Common myeloid progenitor, CD34-positive (primary cell): ENCODE data around the gene LAMA4.

Source experiments
- CTCF ChIA-PET: fragments of 350-600 bp; sonication (Branson Sonifier 250); formaldehyde crosslinking; loops from one replicate; lab custom pipeline; 2021; ENCODE audit warnings: antibody characterized with exemption; lab: Charles Lee
- POLR2A ChIA-PET: fragments of 350-600 bp; sonication (Branson Sonifier 250); formaldehyde crosslinking; loops from one replicate; lab custom pipeline; 2021; ENCODE audit warnings: antibody characterized with exemption; lab: Charles Lee
- DNase-seq, 3 donors: peaks; one replicate each; pipeline versions ENCODE4 v3.0.0 to v3.0.0-alpha.2; 2013
- H3K27ac ChIP-seq, 2 experiments: 1 replicate in 1 of 2; 2 replicates in 1 of 2; pipeline ENCODE4 v1.7.0; 2013; ENCODE audit warnings: inconsistent platforms in 2 of 2, low read length in 2 of 2, mild to moderate bottlenecking in 2 of 2, low read depth in 1 of 2, moderate library complexity in 1 of 2; ENCODE audit not compliant: severe bottlenecking in 2 of 2, insufficient read depth in 1 of 2, poor library complexity in 1 of 2
- H3K27me3 ChIP-seq, 5 experiments: replicated peaks in 2 of 5; 1 replicate in 3 of 5; 2 replicates in 2 of 5; pipeline versions ENCODE4 v1.6.1 to v1.7.0; 2013; ENCODE audit warnings: low read length in 4 of 5, mild to moderate bottlenecking in 2 of 5, moderate library complexity in 2 of 5, inconsistent platforms in 1 of 5; ENCODE audit not compliant: insufficient read depth in 5 of 5, control insufficient read depth in 4 of 5
- H3K36me3 ChIP-seq, 4 experiments: 1 replicate in 2 of 4; 2 replicates in 2 of 4; pipeline versions ENCODE4 v1.6.1 to v1.7.0; 2013; ENCODE audit warnings: low read length in 3 of 4, control low read depth in 1 of 4, mild to moderate bottlenecking in 1 of 4; ENCODE audit not compliant: control insufficient read depth in 4 of 4, insufficient read depth in 4 of 4
- H3K4me1 ChIP-seq, 4 experiments: 1 replicate in 3 of 4; 2 replicates in 1 of 4; pipeline versions ENCODE4 v1.6.1 to v1.7.1; 2013; ENCODE audit warnings: low read length in 3 of 4, mild to moderate bottlenecking in 3 of 4, control low read depth in 1 of 4, inconsistent platforms in 1 of 4, moderate library complexity in 1 of 4; ENCODE audit not compliant: control insufficient read depth in 4 of 4, insufficient read depth in 4 of 4; ENCODE audit errors: control extremely low read depth in 1 of 4
- H3K4me3 ChIP-seq, 7 experiments: 1 replicate in 4 of 7; 2 replicates in 3 of 7; pipeline versions ENCODE4 v1.5.1 to v1.7.0; 2013; ENCODE audit warnings: mild to moderate bottlenecking in 7 of 7, low read length in 6 of 7, moderate library complexity in 6 of 7, inconsistent platforms in 2 of 7, low read depth in 2 of 7, control low read depth in 1 of 7; ENCODE audit not compliant: insufficient read depth in 4 of 7, control insufficient read depth in 1 of 7; ENCODE audit errors: extremely low read depth in 1 of 7
- H3K9me3 ChIP-seq, 5 experiments: 1 replicate in 4 of 5; 2 replicates in 1 of 5; pipeline versions ENCODE4 v1.6.1 to v1.7.1; 2013; ENCODE audit warnings: low read length in 4 of 5, mild to moderate bottlenecking in 2 of 5, inconsistent platforms in 1 of 5, low read depth in 1 of 5, moderate library complexity in 1 of 5; ENCODE audit not compliant: control insufficient read depth in 4 of 5, insufficient read depth in 2 of 5; ENCODE audit errors: control extremely low read depth in 1 of 5
- WGBS: methylation state at CpG from one replicate; pipeline ENCODE4 v1.1.5; 2013; ENCODE audit not compliant: insufficient coverage; 5-methylcytosine and 5-hydroxymethylcytosine counted together

LAMA4 gene

DNA sequence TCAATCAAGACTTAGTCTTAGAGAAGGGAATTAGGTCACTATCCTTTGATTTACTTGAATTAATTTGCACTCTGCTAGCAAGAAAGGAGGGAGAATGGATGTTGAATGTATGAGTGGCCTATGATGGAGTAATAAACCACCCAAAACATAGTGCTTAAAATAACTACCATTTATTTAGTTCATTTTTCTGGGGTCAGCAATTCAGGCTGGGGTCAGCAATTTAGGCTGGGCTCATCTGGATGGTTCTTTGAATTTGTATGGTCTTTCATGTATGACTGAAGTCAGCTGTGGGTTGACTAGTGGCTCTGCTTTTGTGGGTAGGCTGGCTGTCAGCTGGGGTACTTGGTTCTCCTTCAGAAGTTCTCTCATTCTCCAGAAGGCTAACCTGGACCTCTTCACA lies 21.0 kb upstream of the LAMA4 start:
- CTCF ChIA-PET = no interaction called here
- Histone ChIP-seq H3K9me3 (no peaks in the 10 kb centered on the region), H3K36me3 (no peaks in the 10 kb centered on the region), H3K27me3 (peaks cover 2 to 21% (median 11%) of the 10 kb centered on the region in 5 experiments), H3K4me1 (no peaks in the 10 kb centered on the region), H3K4me3 (no peak overlapping the region), H3K27ac (no peak overlapping the region)
- POLR2A ChIA-PET = no interaction called here
- no peak for DNase-seq

DNA sequence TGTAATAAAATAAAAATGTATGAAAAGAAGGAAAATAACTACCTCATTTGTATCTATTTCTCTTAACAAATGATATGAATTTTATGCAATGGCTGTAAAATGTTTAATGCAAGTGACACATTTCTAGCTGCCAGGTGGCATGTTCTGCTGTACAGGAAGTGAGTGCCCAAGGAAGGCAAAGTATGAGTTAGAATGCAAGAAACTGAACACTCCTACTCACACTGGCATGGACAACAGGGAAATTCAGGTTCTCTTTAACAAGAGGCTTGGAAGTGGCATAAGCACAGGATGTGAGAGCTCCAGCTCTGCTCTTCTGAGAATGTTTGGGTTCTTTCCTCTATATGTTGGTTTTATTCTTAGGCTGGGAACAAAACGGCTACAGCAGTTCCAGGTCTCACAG lies 20.4 kb upstream of the LAMA4 start:
- DNase-seq = peak in 1 of 3 donors; percentile 8
- no peak overlapping the region for H3K4me3 ChIP-seq
- H3K27me3 ChIP-seq = peaks cover 0 to 18% (median 7%) of the 10 kb centered on the region in 5 experiments
- WGBS = no CpG with 5 or more reads among the region's 1 CpG
- H3K4me1 ChIP-seq = no peaks in the 10 kb centered on the region
- H3K36me3 ChIP-seq = no peaks in the 10 kb centered on the region
- no peak overlapping the region for H3K27ac ChIP-seq
- H3K9me3 ChIP-seq = no peaks in the 10 kb centered on the region
- CTCF ChIA-PET = no interaction called here
- POLR2A ChIA-PET = no interaction called here

DNA sequence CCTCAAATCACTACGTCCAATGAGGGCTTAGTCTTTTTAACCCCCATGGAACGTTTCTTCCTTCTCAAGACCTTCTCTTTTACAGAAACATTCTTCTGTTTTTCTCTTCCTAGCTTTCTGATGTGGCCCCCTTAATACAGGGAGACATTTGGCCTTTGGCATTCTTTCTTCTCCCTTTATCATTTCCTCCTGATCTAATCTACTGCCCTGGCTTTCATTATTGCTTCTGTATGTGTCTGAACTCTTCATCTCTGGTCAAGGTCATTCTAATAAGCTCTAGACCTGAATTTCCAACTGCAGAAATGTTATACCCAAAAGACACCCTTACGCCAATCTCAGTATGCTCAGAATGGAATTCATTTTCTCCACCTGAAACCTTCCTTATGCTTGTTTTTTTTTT lies 18.4 kb upstream of the LAMA4 start:
- ChIA-PET CTCF (interaction anchor here (1.6 kb wide), 1 partner anchor 11 kb away, joined by 4 read pairs; no protein-coding TSS in a partner anchor), POLR2A (interaction anchor here (1.2 kb wide), 1 partner anchor 16 kb away, joined by 3 read pairs; no protein-coding TSS in a partner anchor)
- Histone ChIP-seq H3K36me3 (no peaks in the 10 kb centered on the region), H3K9me3 (no peaks in the 10 kb centered on the region), H3K27me3 (peaks cover 0 to 4% (median 0%) of the 10 kb centered on the region in 5 experiments), H3K4me3 (no peak overlapping the region), H3K4me1 (peaks cover 0 to 4% (median 0%) of the 10 kb centered on the region in 4 experiments), H3K27ac (no peak overlapping the region)
- no peak for DNase-seq
- WGBS = 73% methylated on average over 2 of the region's 3 CpGs

DNA sequence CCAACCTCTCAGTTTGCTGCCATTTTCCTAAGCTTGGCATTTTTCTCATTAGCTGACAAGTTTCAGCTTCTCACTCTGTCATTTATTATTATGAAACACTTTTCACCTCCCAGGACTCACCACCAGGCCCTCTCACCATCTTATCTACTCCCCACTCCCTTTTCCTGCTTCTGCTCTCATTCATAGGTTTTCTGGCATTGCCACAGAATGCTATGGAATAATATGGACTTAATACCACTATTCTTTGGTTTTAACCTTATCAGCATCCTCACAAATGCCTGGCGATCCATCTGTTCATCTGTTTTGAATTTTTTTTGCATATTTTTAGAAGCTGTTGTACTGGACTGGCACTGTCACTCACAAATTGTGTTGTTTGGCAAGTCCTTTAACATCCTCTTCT lies 16.4 kb upstream of the LAMA4 start:
- no peak overlapping the region for H3K27ac ChIP-seq
- WGBS = no CpG with 5 or more reads among the region's 1 CpG
- no peaks in the 10 kb centered on the region for H3K36me3 ChIP-seq
- CTCF ChIA-PET = interaction anchor here (2.5 to 2.8 kb wide), 2 partner anchors 13 to 17 kb away, joined by 8 to 11 read pairs; partner anchors contain the start of gene LAMA4
- no peak for DNase-seq
- no peak overlapping the region for H3K4me3 ChIP-seq
- H3K9me3 ChIP-seq = no peaks in the 10 kb centered on the region
- POLR2A ChIA-PET = no interaction called here
- H3K4me1 ChIP-seq = peaks cover 0 to 7% (median 2%) of the 10 kb centered on the region in 4 experiments
- no peaks in the 10 kb centered on the region for H3K27me3 ChIP-seq

DNA sequence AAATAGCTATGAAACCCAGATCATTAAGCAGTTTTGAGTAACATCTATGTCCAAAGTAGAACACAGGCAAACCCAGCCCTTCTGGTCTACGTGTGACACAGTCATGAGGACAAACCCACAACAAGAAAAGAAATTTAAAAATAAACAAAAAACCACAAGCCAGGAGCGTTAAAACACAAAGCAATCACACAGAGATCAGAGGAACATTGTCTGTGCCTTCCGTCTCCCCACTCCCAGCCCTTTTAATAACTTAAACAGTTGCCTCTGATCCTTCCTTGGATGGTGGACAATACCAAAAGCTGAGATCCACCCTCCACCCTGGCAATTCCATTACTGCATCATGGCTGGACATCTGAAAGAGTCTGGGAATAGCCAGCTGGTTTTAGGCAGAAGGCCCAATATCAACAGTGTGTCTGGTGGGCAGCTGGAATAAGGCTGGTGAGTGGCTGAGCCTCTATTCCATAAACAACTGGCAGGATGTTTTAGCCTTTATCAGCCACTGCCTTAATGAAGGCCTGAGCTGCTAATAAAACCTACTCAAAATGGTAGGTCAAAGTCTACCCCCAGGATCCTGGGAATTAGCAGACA lies 15.7 kb upstream of the LAMA4 start:
- CTCF ChIA-PET = interaction anchor here (1.1 to 2.8 kb wide), 5 partner anchors 10 to 38 kb away, joined by 3 to 11 read pairs (median 4); partner anchors contain the start of gene LAMA4

DNA sequence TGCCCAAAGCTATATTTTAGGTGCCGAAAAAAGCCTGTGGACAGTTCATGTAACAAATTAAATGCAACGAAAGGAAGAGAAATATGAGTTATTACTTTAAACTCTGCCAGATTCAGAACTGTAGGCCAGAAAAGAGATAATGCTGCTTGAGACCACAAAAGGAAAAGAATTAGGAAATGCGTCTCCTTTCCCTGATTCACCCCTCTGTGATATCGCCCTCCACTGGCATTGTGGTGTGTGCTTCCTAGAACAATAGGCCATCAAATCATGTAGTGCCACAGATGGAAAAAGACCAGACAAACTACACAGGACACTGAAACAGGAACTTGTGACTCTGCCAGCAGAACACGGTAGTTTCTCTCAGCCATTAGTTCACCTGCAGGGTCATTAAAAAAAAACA lies 14.7 kb upstream of the LAMA4 start:
- Histone ChIP-seq H3K4me3 (no peak overlapping the region), H3K27ac (no peak overlapping the region), H3K27me3 (no peaks in the 10 kb centered on the region), H3K9me3 (no peaks in the 10 kb centered on the region), H3K4me1 (peaks cover 0 to 7% (median 2%) of the 10 kb centered on the region in 4 experiments), H3K36me3 (no peaks in the 10 kb centered on the region)
- peak in 2 of 3 donors; percentile 28 to 52 for DNase-seq
- ChIA-PET POLR2A (no interaction called here), CTCF (interaction anchor here (1.1 to 2.8 kb wide), 6 partner anchors 11 to 88 kb away, joined by 3 to 11 read pairs (median 4); partner anchors contain the start of gene LAMA4)
- 52% methylated on average over 3 of the region's 5 CpGs for WGBS

More for the DNA sequence above, 15.7 kb upstream of the LAMA4 start:
- Histone ChIP-seq H3K27ac (no peak overlapping the region), H3K9me3 (no peaks in the 10 kb centered on the region), H3K4me3 (no peak overlapping the region), H3K36me3 (no peaks in the 10 kb centered on the region), H3K27me3 (no peaks in the 10 kb centered on the region), H3K4me1 (peaks cover 0 to 7% (median 2%) of the 10 kb centered on the region in 4 experiments)
- POLR2A ChIA-PET = interaction anchor here (0.5 kb wide), 1 partner anchor 41 kb away, joined by 3 read pairs; no protein-coding TSS in a partner anchor
- 85% methylated on average over 2 of the region's 3 CpGs for WGBS
- no peak for DNase-seq

DNA sequence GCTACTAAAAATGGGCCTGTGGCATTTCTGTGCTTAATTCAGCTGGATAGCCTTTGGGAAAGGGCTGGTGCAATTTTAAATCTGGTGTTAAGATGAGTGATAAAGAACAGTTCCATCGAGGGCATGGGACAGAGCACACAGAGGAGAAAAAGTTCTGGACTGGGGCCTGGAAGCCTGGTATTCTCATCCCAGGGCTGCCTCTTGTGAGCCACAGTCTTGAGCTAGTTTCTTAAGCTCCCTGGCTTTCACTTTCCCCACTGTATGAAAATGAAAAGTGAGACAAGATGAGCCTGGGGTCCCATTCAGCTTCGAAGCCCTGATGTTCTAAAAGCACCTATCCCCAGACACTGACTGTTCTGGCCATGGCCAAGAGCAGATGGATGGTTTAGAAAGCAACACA lies 14.3 kb upstream of the LAMA4 start:
- DNase-seq = no peak
- Histone ChIP-seq H3K4me1 (peaks cover 0 to 7% (median 2%) of the 10 kb centered on the region in 4 experiments), H3K4me3 (no peak overlapping the region), H3K27ac (no peak overlapping the region), H3K27me3 (no peaks in the 10 kb centered on the region), H3K36me3 (no peaks in the 10 kb centered on the region), H3K9me3 (no peaks in the 10 kb centered on the region)
- CTCF ChIA-PET = interaction anchor here (1.1 to 2.8 kb wide), 6 partner anchors 11 to 88 kb away, joined by 3 to 11 read pairs (median 4); partner anchors contain the start of gene LAMA4
- 100% methylated on average over 2 of the region's 2 CpGs for WGBS
- POLR2A ChIA-PET = no interaction called here
